Natural killer cell (primary cell): ENCODE data around the gene PPIL1. TPM values are rescaled to one million over a fixed set of nuclear protein-coding genes. Genes with fewer than 3 reads are reported as not detected.

Experiments used
- ATAC-seq, 3 donors: fragments of 150-1000 bp in 2 of 3; fragments of 200-7000 bp in 1 of 3; cut with Tn5 transposase; 1 replicate in 1 of 3; 2 replicates in 2 of 3; pipeline ENCODE4 v1.10.0; 2021; ENCODE audit warnings: mild to moderate bottlenecking in 2 of 3, moderate library complexity in 2 of 3
- DNase-seq, 2 donors: peaks; one replicate each; pipeline versions ENCODE4 v3.0.0 to v3.0.0-alpha.2; 2013 to 2021; ENCODE audit warnings: mixed read lengths in 1 of 2
- H3K27ac ChIP-seq: one replicate; pipeline ENCODE4 v1.5.1; 2013; ENCODE audit warnings: mild to moderate bottlenecking, low read length
- H3K27me3 ChIP-seq: one replicate; pipeline ENCODE4 v1.6.1; 2013; ENCODE audit warnings: low read length; ENCODE audit not compliant: control insufficient read depth, insufficient read depth
- H3K36me3 ChIP-seq: one replicate; pipeline ENCODE4 v1.6.1; 2013; ENCODE audit warnings: low read length; ENCODE audit not compliant: control insufficient read depth, insufficient read depth
- H3K4me1 ChIP-seq: one replicate; pipeline ENCODE4 v1.6.1; 2013; ENCODE audit warnings: low read length; ENCODE audit not compliant: control insufficient read depth, insufficient read depth
- H3K4me3 ChIP-seq: one replicate; pipeline ENCODE4 v1.5.1; 2013; ENCODE audit warnings: low read length
- H3K9me3 ChIP-seq: one replicate; pipeline ENCODE4 v1.6.1; 2013; ENCODE audit warnings: low read length; ENCODE audit not compliant: control insufficient read depth, insufficient read depth
- H3K27ac Mint-ChIP-seq, 2 donors: one replicate each; pipeline ENCODE4 v1.8.0; 2022; ENCODE audit warnings: mild to moderate bottlenecking in 2 of 2, mixed read lengths in 2 of 2, moderate library complexity in 1 of 2
- H3K27me3 Mint-ChIP-seq, 2 donors: one replicate each; pipeline ENCODE4 v1.8.0; 2022; ENCODE audit warnings: low read depth in 2 of 2, mixed read lengths in 2 of 2
- H3K36me3 Mint-ChIP-seq: one replicate; pipeline ENCODE4 v1.8.0; 2022; ENCODE audit warnings: mixed read lengths
- H3K4me1 Mint-ChIP-seq, 2 donors: one replicate each; pipeline ENCODE4 v1.8.0; 2022; ENCODE audit warnings: mixed read lengths in 2 of 2
- H3K4me3 Mint-ChIP-seq: one replicate; pipeline ENCODE4 v1.8.0; 2022; ENCODE audit warnings: mild to moderate bottlenecking, moderate library complexity, mixed read lengths
- H3K9me3 Mint-ChIP-seq, 2 donors: one replicate each; pipeline ENCODE4 v1.8.0; 2022; ENCODE audit warnings: mixed read lengths in 2 of 2
- CTCF ChIP-seq: fragments of 200-600 bp; IDR thresholded peaks from one replicate; pipeline ENCODE4 v1.8.0; 2022; ENCODE audit warnings: antibody characterized with exemption
- WGBS: methylation state at CpG from one replicate; pipeline ENCODE4 v1.1.7; 2013; ENCODE audit warnings: missing lambda C conversion rate; ENCODE audit not compliant: insufficient coverage; 5-methylcytosine and 5-hydroxymethylcytosine counted together
- intact Hi-C: fragments of 100-400 bp; cut with micrococcal nuclease; formaldehyde crosslinking; loops from one replicate; pipeline ENCODE4 v1.14.2; 2022
- total RNA-seq, 4 donors: library from RNA; stranded (reverse); fragments of 120-200 nt in 1 of 4; gene quantifications; one replicate each; pipeline versions ENCODE4 v1.2.3 to v1.2.4, GENCODE V29; 2013 to 2022

The PPIL1 gene
- total RNA-seq, 3 donors from 2014 or later (not counting 1 experiment from before 2014, with no cell fraction given): 2.6 to 5.2 (median 5.1) TPM

GRCh38 chr6:36826520-36827227 is 47.9 kb downstream of the PPIL1 start:
- peaks cover 11% of the 10 kb centered on the region for H3K4me1 ChIP-seq
- Mint-ChIP-seq H3K4me3 (no peak overlapping the region), H3K27me3 (peaks cover 0 to 8% of the 10 kb centered on the region in 2 donors), H3K36me3 (no peaks in the 10 kb centered on the region), H3K9me3 (no peaks in the 10 kb centered on the region), H3K27ac (no peak overlapping the region), H3K4me1 (peaks cover 8 to 12% of the 10 kb centered on the region in 2 donors)
- H3K4me3 ChIP-seq: no peak overlapping the region
- ATAC-seq: no peak
- no peak overlapping the region for H3K27ac ChIP-seq
- H3K9me3 ChIP-seq: no peaks in the 10 kb centered on the region
- no peak for DNase-seq
- no peaks in the 10 kb centered on the region for H3K36me3 ChIP-seq
- H3K27me3 ChIP-seq: no peaks in the 10 kb centered on the region
- intact Hi-C loops: no loop called here
- WGBS: 88% methylated on average over 19 of the region's 19 CpGs
- no peak for TF ChIP-seq CTCF

GRCh38 chr6:36825994-36826393 is 48.6 kb downstream of the PPIL1 start:
- no peaks in the 10 kb centered on the region for H3K36me3 Mint-ChIP-seq
- H3K9me3 Mint-ChIP-seq: no peaks in the 10 kb centered on the region
- H3K27ac Mint-ChIP-seq: no peak overlapping the region
- ATAC-seq (no peak), DNase-seq (no peak)
- peaks cover 8 to 16% of the 10 kb centered on the region in 2 donors for H3K4me1 Mint-ChIP-seq
- H3K9me3 ChIP-seq: no peaks in the 10 kb centered on the region
- H3K27ac ChIP-seq: no peak overlapping the region
- no peak for TF ChIP-seq CTCF
- peaks cover 0 to 8% of the 10 kb centered on the region in 2 donors for H3K27me3 Mint-ChIP-seq
- WGBS: 89% methylated on average over 8 of the region's 8 CpGs
- H3K4me3 ChIP-seq: no peak overlapping the region
- H3K4me3 Mint-ChIP-seq: no peak overlapping the region
- intact Hi-C loops: no loop called here
- H3K4me1 ChIP-seq: peaks cover 11% of the 10 kb centered on the region
- no peaks in the 10 kb centered on the region for H3K27me3 ChIP-seq
- H3K36me3 ChIP-seq: no peaks in the 10 kb centered on the region

- DNase-seq (no peak), ATAC-seq (no peak)
- Histone ChIP-seq H3K27me3 (no peaks in the 10 kb centered on the region), H3K9me3 (no peaks in the 10 kb centered on the region), H3K27ac (no peak overlapping the region), H3K36me3 (no peaks in the 10 kb centered on the region), H3K4me3 (no peak overlapping the region), H3K4me1 (peaks cover 11% of the 10 kb centered on the region)
- WGBS: 85% methylated on average over 4 of the region's 6 CpGs
- Mint-ChIP-seq H3K4me3 (no peak overlapping the region), H3K9me3 (no peaks in the 10 kb centered on the region), H3K36me3 (no peaks in the 10 kb centered on the region), H3K27ac (no peak overlapping the region), H3K4me1 (peaks cover 8 to 20% of the 10 kb centered on the region in 2 donors), H3K27me3 (peaks cover 0 to 5% of the 10 kb centered on the region in 2 donors)
- intact Hi-C loops: no loop called here
- no peak for TF ChIP-seq CTCF
Measured at GRCh38 chr6:36825452-36825851, 49.2 kb downstream of the PPIL1 start.

- 95% methylated on average over 7 of the region's 7 CpGs for WGBS
- Mint-ChIP-seq H3K9me3 (no peaks in the 10 kb centered on the region), H3K4me3 (no peak overlapping the region), H3K4me1 (peaks cover 8 to 20% of the 10 kb centered on the region in 2 donors), H3K36me3 (no peaks in the 10 kb centered on the region), H3K27me3 (peaks cover 0 to 5% of the 10 kb centered on the region in 2 donors), H3K27ac (no peak overlapping the region)
- no peak for TF ChIP-seq CTCF
- H3K27ac ChIP-seq: no peak overlapping the region
- H3K36me3 ChIP-seq: no peaks in the 10 kb centered on the region
- no peak overlapping the region for H3K4me3 ChIP-seq
- ATAC-seq: no peak
- no peaks in the 10 kb centered on the region for H3K27me3 ChIP-seq
- H3K9me3 ChIP-seq: no peaks in the 10 kb centered on the region
- no peak for DNase-seq
- H3K4me1 ChIP-seq: peaks cover 11% of the 10 kb centered on the region
- intact Hi-C loops: no loop called here
Measured at GRCh38 chr6:36824253-36824652, 50.4 kb downstream of the PPIL1 start.
